BJ (cell line): ENCODE measurements around the gene RNF135. TPM values are rescaled to one million over a fixed set of nuclear protein-coding genes. Genes with fewer than 3 reads are reported as not detected.
"Not testable (repeated sequence)": the region's sequence is repeated elsewhere in the genome, so short reads cannot be mapped to it uniquely, and the experiment has no call there.

Experiments used
- CTCF ChIA-PET: fragments of 350-600 bp; formaldehyde crosslinking; extraction: SDS; loops from one replicate; lab custom pipeline; 2021; ENCODE audit warnings: antibody characterized with exemption, inconsistent platforms; lab: Yijun Ruan, JAX
- POLR2A ChIA-PET: fragments of 300-600 bp; sonication (Branson Sonifier 250); formaldehyde crosslinking; extraction: SDS; loops from one replicate; lab custom pipeline; 2021; ENCODE audit warnings: antibody characterized with exemption; lab: Charles Lee
- DNase-seq: peaks from one replicate; pipeline ENCODE4 v3.0.0-alpha.2; 2011; ENCODE audit warnings: low read depth
- H3K27me3 ChIP-seq: 2 replicates; pipeline ENCODE4 v1.6.0; 2011; ENCODE audit warnings: low read length; ENCODE audit not compliant: control insufficient read depth, insufficient read depth
- H3K36me3 ChIP-seq: 2 replicates; pipeline ENCODE4 v1.5.1; 2011; ENCODE audit warnings: low read length; ENCODE audit not compliant: control insufficient read depth, insufficient read depth
- H3K4me3 ChIP-seq: 2 replicates; pipeline ENCODE4 v1.5.1; 2011; ENCODE audit warnings: low read depth, mild to moderate bottlenecking, control low read depth, low read length
- polyA plus RNA-seq: library from polyadenylated mRNA; depleted of rRNA; stranded (reverse); fragments of >200 nt; gene quantifications from 2 replicates; pipeline ENCODE4 v1.2.3, GENCODE V29; 2011
- TF ChIP-seq, protein P1 (sequence below): IDR thresholded peaks from 2 replicates; pipeline ENCODE4 v1.5.1; 2011; ENCODE audit warnings: low read depth, mild to moderate bottlenecking, control low read depth, inconsistent platforms, low read length, moderate library complexity; ENCODE audit not compliant: insufficient read depth

RNF135 gene
- polyA plus RNA-seq, 1 experiment = 14.6 TPM

DNA sequence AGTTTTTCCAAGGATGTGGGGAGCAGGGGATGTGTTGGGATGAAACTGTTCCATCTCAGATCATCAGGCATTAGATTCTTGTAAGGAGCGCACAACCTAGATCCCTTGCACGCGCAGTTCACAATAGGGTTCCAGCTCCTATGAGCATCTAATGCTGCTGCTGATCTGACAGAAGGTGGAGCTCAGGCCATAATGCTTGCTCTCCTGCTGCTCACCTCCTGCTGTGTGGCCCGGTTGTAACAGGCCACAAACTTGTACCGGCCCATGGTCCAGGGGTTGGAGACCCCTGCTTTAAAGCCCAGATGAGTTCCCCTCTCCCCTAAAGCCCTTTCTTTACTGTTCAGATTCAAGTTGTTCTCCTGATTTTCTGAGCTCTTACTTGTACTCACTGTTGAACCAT is 44.8 kb downstream of the RNF135 start:
- DNase-seq = no peak
- TF ChIP-seq, protein P1, sequence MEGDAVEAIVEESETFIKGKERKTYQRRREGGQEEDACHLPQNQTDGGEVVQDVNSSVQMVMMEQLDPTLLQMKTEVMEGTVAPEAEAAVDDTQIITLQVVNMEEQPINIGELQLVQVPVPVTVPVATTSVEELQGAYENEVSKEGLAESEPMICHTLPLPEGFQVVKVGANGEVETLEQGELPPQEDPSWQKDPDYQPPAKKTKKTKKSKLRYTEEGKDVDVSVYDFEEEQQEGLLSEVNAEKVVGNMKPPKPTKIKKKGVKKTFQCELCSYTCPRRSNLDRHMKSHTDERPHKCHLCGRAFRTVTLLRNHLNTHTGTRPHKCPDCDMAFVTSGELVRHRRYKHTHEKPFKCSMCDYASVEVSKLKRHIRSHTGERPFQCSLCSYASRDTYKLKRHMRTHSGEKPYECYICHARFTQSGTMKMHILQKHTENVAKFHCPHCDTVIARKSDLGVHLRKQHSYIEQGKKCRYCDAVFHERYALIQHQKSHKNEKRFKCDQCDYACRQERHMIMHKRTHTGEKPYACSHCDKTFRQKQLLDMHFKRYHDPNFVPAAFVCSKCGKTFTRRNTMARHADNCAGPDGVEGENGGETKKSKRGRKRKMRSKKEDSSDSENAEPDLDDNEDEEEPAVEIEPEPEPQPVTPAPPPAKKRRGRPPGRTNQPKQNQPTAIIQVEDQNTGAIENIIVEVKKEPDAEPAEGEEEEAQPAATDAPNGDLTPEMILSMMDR = no peak
- H3K36me3 ChIP-seq = no peaks in the 10 kb centered on the region
- CTCF ChIA-PET = interaction anchor here (0.7 to 5.4 kb wide), 4 partner anchors 20 to 205 kb away, joined by 3 to 33 read pairs (median 6); no protein-coding TSS in a partner anchor
- no peak overlapping the region for H3K4me3 ChIP-seq
- no peaks in the 10 kb centered on the region for H3K27me3 ChIP-seq
- POLR2A ChIA-PET = interaction anchor here (0.5 kb wide), 1 partner anchor 336 kb away, joined by 4 read pairs; no protein-coding TSS in a partner anchor

DNA sequence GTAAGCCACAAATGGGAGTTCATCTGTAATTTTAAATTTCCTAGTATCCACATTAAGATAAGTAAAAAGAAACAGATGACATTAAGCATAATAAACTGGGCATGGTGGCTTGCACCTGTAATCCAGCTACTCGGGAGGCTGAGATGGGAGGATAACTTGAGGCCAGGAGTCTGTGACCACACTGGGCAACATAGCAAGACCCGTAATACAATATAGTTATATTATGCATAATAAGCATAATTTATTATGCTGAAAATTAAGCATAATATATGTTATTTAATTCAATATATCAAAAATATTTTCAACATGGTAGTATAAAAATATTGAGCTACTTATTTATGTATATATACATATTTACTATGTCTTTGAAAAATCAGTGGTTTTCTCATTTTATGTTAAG is 48.2 kb downstream of the RNF135 start:
- DNase-seq = no peak
- TF ChIP-seq, protein P1 = no peak
- Histone ChIP-seq H3K27me3 (no peaks in the 10 kb centered on the region), H3K36me3 (no peaks in the 10 kb centered on the region), H3K4me3 (no peak overlapping the region)
- ChIA-PET CTCF (no interaction called here), POLR2A (no interaction called here)

DNA sequence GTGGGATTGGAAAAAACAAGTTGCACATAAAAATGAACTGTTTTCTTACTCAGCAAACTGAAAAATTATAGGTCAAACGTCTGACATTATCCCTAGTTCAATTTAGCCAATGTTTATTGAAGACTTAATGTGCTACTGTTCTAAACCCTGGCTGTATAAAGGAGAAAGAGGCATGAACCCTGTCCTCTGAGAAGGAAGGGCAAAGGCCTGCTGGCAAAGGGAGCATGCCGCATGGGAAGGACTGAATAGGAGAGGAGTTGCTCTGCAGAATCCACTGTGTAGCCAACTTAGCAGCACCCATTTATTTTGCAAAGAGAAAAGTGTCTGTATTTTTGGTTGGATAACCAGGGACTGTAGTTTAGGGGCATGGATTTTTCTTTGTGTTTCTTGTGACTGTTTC is 52.3 kb downstream of the RNF135 start:
- H3K36me3 ChIP-seq, H3K4me3 ChIP-seq, POLR2A ChIA-PET, DNase-seq, CTCF ChIA-PET, H3K27me3 ChIP-seq: not testable (repeated sequence)

DNA sequence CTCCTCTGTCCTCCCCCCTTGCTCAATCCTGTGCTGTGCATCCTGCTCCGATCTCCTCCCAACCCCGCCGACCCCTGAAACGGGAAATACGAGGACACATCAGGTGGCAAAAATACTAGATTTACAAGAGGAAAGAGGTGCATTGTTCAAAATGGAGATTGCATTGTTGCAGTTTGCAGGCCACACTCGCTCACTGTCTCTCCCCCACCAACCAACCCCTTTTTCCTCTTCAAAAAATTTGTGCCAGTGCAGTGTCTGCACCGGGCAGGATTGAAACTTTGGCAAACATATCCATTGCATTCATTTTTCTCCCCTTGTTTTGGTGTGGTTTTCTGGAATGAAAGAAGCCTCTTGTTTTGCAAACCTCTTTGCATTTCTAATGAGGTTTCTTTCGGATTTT is 61.0 kb downstream of the RNF135 start:
- no peak for DNase-seq
- CTCF ChIA-PET = no interaction called here
- H3K27me3 ChIP-seq = no peaks in the 10 kb centered on the region
- H3K4me3 ChIP-seq = no peak overlapping the region
- H3K36me3 ChIP-seq = no peaks in the 10 kb centered on the region
- TF ChIP-seq, protein P1 = no peak
- POLR2A ChIA-PET = no interaction called here

DNA sequence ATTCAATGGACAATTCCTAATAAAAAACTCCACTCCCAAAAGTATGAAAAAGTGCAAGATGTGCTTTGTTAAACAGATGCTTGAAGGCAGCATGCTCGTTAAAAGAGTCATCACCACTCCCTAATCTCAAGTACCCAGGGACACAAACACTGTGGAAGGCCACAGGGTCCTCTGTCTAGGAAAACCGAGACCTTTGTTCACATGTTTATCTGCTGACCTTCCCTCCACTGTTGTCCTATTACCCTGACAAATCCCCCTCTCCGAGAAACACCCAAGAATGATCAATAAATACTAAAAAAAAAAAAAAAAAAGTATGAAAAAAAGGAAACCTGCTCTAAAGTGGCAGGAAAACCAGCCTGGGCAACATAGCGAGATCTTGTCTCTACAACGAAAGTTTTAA is 64.8 kb downstream of the RNF135 start:
- DNase-seq, CTCF ChIA-PET, H3K4me3 ChIP-seq, H3K36me3 ChIP-seq, H3K27me3 ChIP-seq, POLR2A ChIA-PET: not testable (repeated sequence)

DNA sequence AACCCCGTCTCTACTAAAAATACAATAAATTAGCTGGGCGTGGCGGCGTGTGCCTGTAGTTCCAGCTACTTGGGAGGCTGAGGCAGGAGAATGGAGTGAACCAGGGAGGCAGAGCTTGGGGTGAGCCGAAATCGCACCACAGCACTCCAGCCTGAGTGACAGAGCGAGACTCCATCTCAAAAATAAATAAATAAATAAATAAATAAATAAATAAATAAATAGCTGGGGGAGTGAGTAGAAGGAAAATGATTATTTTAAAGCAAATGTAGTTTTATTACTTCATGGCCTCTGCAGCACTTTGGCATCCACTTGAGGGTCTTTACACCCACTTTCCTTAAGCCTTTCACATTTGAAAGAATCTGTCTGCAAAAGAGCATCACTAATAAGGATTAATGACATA is 70.0 kb downstream of the RNF135 start:
- H3K36me3 ChIP-seq, DNase-seq, H3K27me3 ChIP-seq, H3K4me3 ChIP-seq, POLR2A ChIA-PET: not testable (repeated sequence)
- CTCF ChIA-PET = interaction anchor here (0.6 to 1.1 kb wide), 2 partner anchors 10 to 31 kb away, joined by 3 read pairs; no protein-coding TSS in a partner anchor

DNA sequence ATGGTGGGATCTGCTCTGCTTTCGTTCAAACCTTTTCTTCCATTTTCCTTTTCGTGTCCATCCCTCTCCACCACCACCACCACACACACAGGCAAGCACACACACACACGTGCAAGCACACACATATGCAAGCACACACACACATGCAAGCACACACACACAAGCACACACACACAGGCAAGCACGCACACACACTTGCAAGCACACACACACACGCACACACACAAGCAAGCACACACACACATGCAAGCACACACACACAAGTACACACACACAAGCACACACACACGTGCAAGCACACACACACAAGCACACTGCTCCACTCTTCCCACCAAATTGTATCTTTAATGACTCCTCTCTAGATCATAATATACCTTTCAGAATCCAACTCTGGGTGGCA is 71.5 kb downstream of the RNF135 start:
- H3K36me3 ChIP-seq, DNase-seq, POLR2A ChIA-PET, H3K4me3 ChIP-seq, H3K27me3 ChIP-seq, CTCF ChIA-PET: not testable (repeated sequence)

DNA sequence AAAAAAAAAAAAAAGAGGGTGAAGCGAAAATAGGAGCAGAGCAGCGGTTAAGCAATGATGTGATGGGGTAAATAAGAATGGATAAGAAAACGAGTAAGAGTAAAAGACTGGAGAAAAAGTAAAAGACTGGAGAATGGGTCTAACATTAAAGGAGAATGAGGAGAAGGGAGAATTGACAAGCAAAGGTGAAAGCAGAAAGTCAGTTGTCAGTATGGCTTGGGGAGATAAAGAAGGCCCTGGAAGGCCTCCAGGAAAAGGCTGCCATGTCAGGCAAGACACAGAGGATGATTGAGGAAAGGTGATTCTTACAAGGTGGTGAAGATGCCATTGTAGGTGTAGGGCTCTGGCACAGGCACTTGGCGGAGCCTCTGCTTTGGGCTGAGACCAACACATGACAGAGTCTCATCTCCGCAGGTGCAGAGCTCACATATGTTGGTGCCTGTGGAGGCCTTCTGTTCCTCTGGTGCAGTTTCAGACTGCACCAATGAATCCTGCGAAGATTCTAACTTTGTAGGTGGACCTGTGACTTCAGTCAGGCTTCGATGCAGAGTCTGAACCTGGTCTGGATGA is 76.1 kb downstream of the RNF135 start:
- DNase-seq, H3K27me3 ChIP-seq, H3K36me3 ChIP-seq, H3K4me3 ChIP-seq, POLR2A ChIA-PET: not testable (repeated sequence)
- CTCF ChIA-PET = interaction anchor here (0.9 to 1.1 kb wide), 2 partner anchors 18 to 22 kb away, joined by 3 read pairs; no protein-coding TSS in a partner anchor
